H9 (cell line): Measurements from ENCODE around the gene EPB41L4A. TPM values are rescaled to one million over a fixed set of nuclear protein-coding genes. Genes with fewer than 3 reads are reported as not detected.

Source experiments
- DNase-seq: peaks from one replicate; pipeline ENCODE4 v3.0.0-alpha.2; 2017
- H2AFZ ChIP-seq: one replicate; pipeline ENCODE4 v1.6.1; 2013; ENCODE audit warnings: mild to moderate bottlenecking, low read length, control low read depth, moderate library complexity
- H2AK5ac ChIP-seq: 2 replicates; pipeline ENCODE4 v1.6.1; 2013; ENCODE audit warnings: low read length, control low read depth, mixed read lengths; ENCODE audit not compliant: insufficient read length
- H2BK120ac ChIP-seq: one replicate; pipeline ENCODE4 v1.6.1; 2013; ENCODE audit warnings: low read depth, mild to moderate bottlenecking, low read length, control low read depth, inconsistent platforms; ENCODE audit not compliant: poor library complexity, severe bottlenecking
- H2BK12ac ChIP-seq: 2 replicates; pipeline ENCODE4 v1.6.1; 2013; ENCODE audit warnings: low read length, control low read depth, mixed read lengths, low read depth; ENCODE audit not compliant: insufficient read length
- H2BK15ac ChIP-seq: 2 replicates; pipeline ENCODE4 v1.6.1; 2013; ENCODE audit warnings: low read depth, low read length, control low read depth
- H2BK20ac ChIP-seq: one replicate; pipeline ENCODE4 v1.6.1; 2013; ENCODE audit warnings: low read depth, mild to moderate bottlenecking, low read length, control low read depth, inconsistent platforms; ENCODE audit not compliant: poor library complexity, severe bottlenecking
- H2BK5ac ChIP-seq: 2 replicates; pipeline ENCODE4 v1.6.1; 2013; ENCODE audit warnings: low read length, control low read depth, mixed read lengths; ENCODE audit not compliant: insufficient read length
- H3K14ac ChIP-seq: 2 replicates; pipeline ENCODE4 v1.6.1; 2013; ENCODE audit warnings: low read length, control low read depth; ENCODE audit not compliant: insufficient read depth
- H3K18ac ChIP-seq: 2 replicates; pipeline ENCODE4 v1.6.1; 2013; ENCODE audit warnings: low read depth, mild to moderate bottlenecking, mixed read lengths, low read length, control low read depth; ENCODE audit not compliant: insufficient read length
- H3K23ac ChIP-seq: 2 replicates; pipeline ENCODE4 v1.6.1; 2013; ENCODE audit warnings: low read length, control low read depth, mixed read lengths, low read depth; ENCODE audit not compliant: insufficient read length
- H3K23me2 ChIP-seq: 2 replicates; pipeline ENCODE4 v1.6.1; 2013; ENCODE audit warnings: low read depth, mild to moderate bottlenecking, mixed read lengths, low read length, control low read depth; ENCODE audit not compliant: insufficient read length, poor library complexity, severe bottlenecking
- H3K27ac ChIP-seq: 2 replicates; pipeline ENCODE4 v1.5.1; 2013; ENCODE audit warnings: low read length, control low read depth, mixed read lengths, low read depth; ENCODE audit not compliant: insufficient read length
- H3K27me3 ChIP-seq: 2 replicates; pipeline ENCODE4 v1.6.1; 2013; ENCODE audit warnings: low read length, control low read depth, inconsistent platforms; ENCODE audit not compliant: insufficient read depth
- H3K4ac ChIP-seq: 2 replicates; pipeline ENCODE4 v1.6.1; 2013; ENCODE audit warnings: low read depth, mild to moderate bottlenecking, control low read depth, inconsistent platforms, low read length, moderate library complexity
- H3K4me1 ChIP-seq: 2 replicates; pipeline ENCODE4 v1.6.1; 2013; ENCODE audit warnings: low read length, control low read depth, inconsistent platforms; ENCODE audit not compliant: insufficient read depth
- H3K4me2 ChIP-seq: 2 replicates; pipeline ENCODE4 v1.6.1; 2013; ENCODE audit warnings: low read length, control low read depth, mixed read lengths; ENCODE audit not compliant: insufficient read length, insufficient read depth
- H3K56ac ChIP-seq: 2 replicates; pipeline ENCODE4 v1.6.1; 2013; ENCODE audit warnings: low read depth, mild to moderate bottlenecking, mixed read lengths, low read length, control low read depth; ENCODE audit not compliant: insufficient read length
- H3K79me1 ChIP-seq: 2 replicates; pipeline ENCODE4 v1.6.1; 2013; ENCODE audit warnings: low read depth, mild to moderate bottlenecking, moderate library complexity, low read length, control low read depth, inconsistent platforms; ENCODE audit not compliant: insufficient read depth, poor library complexity, severe bottlenecking
- H3K79me2 ChIP-seq: 2 replicates; pipeline ENCODE4 v1.6.1; 2013; ENCODE audit warnings: low read length, control low read depth, inconsistent platforms; ENCODE audit not compliant: insufficient read depth
- H3K9ac ChIP-seq: 2 replicates; pipeline ENCODE4 v1.6.1; 2013; ENCODE audit warnings: low read length, control low read depth, mixed read lengths; ENCODE audit not compliant: insufficient read length; ENCODE audit errors: extremely low read depth
- H3K9me3 ChIP-seq: one replicate; pipeline ENCODE4 v1.6.1; 2013; ENCODE audit warnings: low read depth, low read length, inconsistent platforms; ENCODE audit not compliant: control insufficient read depth
- H3T11ph ChIP-seq: one replicate; pipeline ENCODE4 v1.6.1; 2013; ENCODE audit warnings: mild to moderate bottlenecking, low read length, control low read depth, inconsistent platforms
- H4K20me1 ChIP-seq: one replicate; pipeline ENCODE4 v1.6.1; 2013; ENCODE audit not compliant: control insufficient read depth, insufficient read length, insufficient read depth
- H4K5ac ChIP-seq: 2 replicates; pipeline ENCODE4 v1.6.1; 2013; ENCODE audit warnings: low read depth, mild to moderate bottlenecking, mixed read lengths, low read length, control low read depth; ENCODE audit not compliant: insufficient read length
- H4K8ac ChIP-seq: replicated peaks from 2 replicates; pipeline ENCODE4 v1.6.1; 2013; ENCODE audit warnings: low read length, control low read depth, mixed read lengths, low read depth; ENCODE audit not compliant: insufficient read length
- H4K91ac ChIP-seq: 2 replicates; pipeline ENCODE4 v1.6.1; 2013; ENCODE audit warnings: low read depth, mild to moderate bottlenecking, moderate library complexity, mixed read lengths, low read length, control low read depth; ENCODE audit not compliant: insufficient read length
- H3K27ac Mint-ChIP-seq, 3 experiments: 2 replicates in 2 of 3; 3 replicates in 1 of 3; pipeline ENCODE4 v1.8.0; 2020 to 2021; ENCODE audit warnings: mixed read lengths in 3 of 3, mild to moderate bottlenecking in 1 of 3, moderate library complexity in 1 of 3
- H3K27me3 Mint-ChIP-seq: 2 replicates; pipeline ENCODE4 v1.8.0; 2021; ENCODE audit warnings: low read depth, mild to moderate bottlenecking, moderate library complexity, mixed read lengths
- H3K36me3 Mint-ChIP-seq, 3 experiments: 2 replicates in 2 of 3; 3 replicates in 1 of 3; pipeline ENCODE4 v1.8.0; 2020 to 2021; ENCODE audit warnings: low read depth in 3 of 3, mixed read lengths in 3 of 3; ENCODE audit not compliant: insufficient read depth in 1 of 3
- H3K4me1 Mint-ChIP-seq, 2 experiments: 2 replicates each; pipeline ENCODE4 v1.8.0; 2020; ENCODE audit warnings: mixed read lengths in 2 of 2
- H3K4me3 Mint-ChIP-seq, 2 experiments: 2 replicates in 1 of 2; 3 replicates in 1 of 2; pipeline ENCODE4 v1.8.0; 2020 to 2021; ENCODE audit warnings: mild to moderate bottlenecking in 2 of 2, mixed read lengths in 2 of 2, moderate library complexity in 1 of 2
- H3K9me3 Mint-ChIP-seq, 2 experiments: 2 replicates in 1 of 2; 3 replicates in 1 of 2; pipeline ENCODE4 v1.8.0; 2020; ENCODE audit warnings: mild to moderate bottlenecking in 2 of 2, mixed read lengths in 2 of 2, moderate library complexity in 1 of 2
- WGBS: extraction: QIAGEN DNeasy Blood & Tissue Kit; methylation state at CpG from one replicate; pipeline ENCODE4 v1.1.7; 2013; ENCODE audit warnings: missing lambda C conversion rate, low lambda C conversion rate, mixed read lengths; ENCODE audit not compliant: insufficient read length; ENCODE audit errors: extremely low coverage; 5-methylcytosine and 5-hydroxymethylcytosine counted together
- total RNA-seq: library from RNA; stranded (reverse); gene quantifications from 2 replicates; pipeline ENCODE4 v1.2.1, GENCODE V29; 2021
- TF ChIP-seq, protein P1 (sequence below): fragments of 200-600 bp; sonication (generic); conservative IDR thresholded peaks from 3 replicates; pipeline ENCODE4 v1.8.0; 2021; ENCODE audit warnings: antibody characterized with exemption, mild to moderate bottlenecking

EPB41L4A gene
- total RNA-seq, 1 experiment from 2014 or later = 4.9 TPM

DNA sequence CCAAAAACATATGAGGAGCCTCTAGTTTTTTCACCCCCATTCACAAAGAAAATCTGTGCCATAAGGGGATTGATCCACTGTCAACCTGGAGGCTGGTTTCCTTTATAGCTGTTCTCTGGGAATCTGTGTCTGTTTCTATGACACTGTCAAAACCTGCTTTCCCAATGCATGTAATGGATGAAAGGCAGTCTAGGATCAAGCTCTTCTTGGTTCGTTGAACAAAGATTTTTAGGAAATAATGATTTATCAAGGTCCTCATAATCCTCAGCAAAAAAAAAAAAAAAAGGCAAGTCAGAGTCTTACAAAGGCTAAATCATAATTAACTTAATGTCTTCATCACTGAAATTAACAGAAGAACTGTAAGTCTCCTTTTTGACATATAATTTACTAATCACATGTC is 16.0 kb downstream of the EPB41L4A start:
- no peak overlapping the region for H3K4me3 Mint-ChIP-seq
- H3K56ac ChIP-seq = no peak overlapping the region
- TF ChIP-seq, protein P1, sequence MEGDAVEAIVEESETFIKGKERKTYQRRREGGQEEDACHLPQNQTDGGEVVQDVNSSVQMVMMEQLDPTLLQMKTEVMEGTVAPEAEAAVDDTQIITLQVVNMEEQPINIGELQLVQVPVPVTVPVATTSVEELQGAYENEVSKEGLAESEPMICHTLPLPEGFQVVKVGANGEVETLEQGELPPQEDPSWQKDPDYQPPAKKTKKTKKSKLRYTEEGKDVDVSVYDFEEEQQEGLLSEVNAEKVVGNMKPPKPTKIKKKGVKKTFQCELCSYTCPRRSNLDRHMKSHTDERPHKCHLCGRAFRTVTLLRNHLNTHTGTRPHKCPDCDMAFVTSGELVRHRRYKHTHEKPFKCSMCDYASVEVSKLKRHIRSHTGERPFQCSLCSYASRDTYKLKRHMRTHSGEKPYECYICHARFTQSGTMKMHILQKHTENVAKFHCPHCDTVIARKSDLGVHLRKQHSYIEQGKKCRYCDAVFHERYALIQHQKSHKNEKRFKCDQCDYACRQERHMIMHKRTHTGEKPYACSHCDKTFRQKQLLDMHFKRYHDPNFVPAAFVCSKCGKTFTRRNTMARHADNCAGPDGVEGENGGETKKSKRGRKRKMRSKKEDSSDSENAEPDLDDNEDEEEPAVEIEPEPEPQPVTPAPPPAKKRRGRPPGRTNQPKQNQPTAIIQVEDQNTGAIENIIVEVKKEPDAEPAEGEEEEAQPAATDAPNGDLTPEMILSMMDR = no peak
- H3K9me3 Mint-ChIP-seq = no peaks in the 10 kb centered on the region
- no peak overlapping the region for H2BK12ac ChIP-seq
- no peak overlapping the region for H2BK5ac ChIP-seq
- H3K79me2 ChIP-seq = no peaks in the 10 kb centered on the region
- H3K4me1 ChIP-seq = no peaks in the 10 kb centered on the region
- H3K23me2 ChIP-seq = no peaks in the 10 kb centered on the region
- no peak overlapping the region for H3K18ac ChIP-seq
- H3K4ac ChIP-seq = no peak overlapping the region
- no peak overlapping the region for H2BK15ac ChIP-seq
- H3K4me1 Mint-ChIP-seq = peaks cover 11 to 12% of the 10 kb centered on the region in 2 experiments
- H3K27ac Mint-ChIP-seq = no peak overlapping the region
- no peak overlapping the region for H3T11ph ChIP-seq
- H3K27ac ChIP-seq = no peak overlapping the region
- no peak overlapping the region for H3K14ac ChIP-seq
- H3K27me3 Mint-ChIP-seq = no peaks in the 10 kb centered on the region
- H4K91ac ChIP-seq = no peak overlapping the region
- no CpG with 5 or more reads among the region's 1 CpG for WGBS
- H3K23ac ChIP-seq = no peak overlapping the region
- H2AFZ ChIP-seq = no peak overlapping the region
- no peak overlapping the region for H3K4me2 ChIP-seq
- no peaks in the 10 kb centered on the region for H3K79me1 ChIP-seq
- H2AK5ac ChIP-seq = no peak overlapping the region
- no peak overlapping the region for H2BK120ac ChIP-seq
- 0 out of 7 replicates have a peak, but pooled peaks cover 0 to 5% (median 0%) of the 10 kb centered on the region in 3 experiments for H3K36me3 Mint-ChIP-seq
- no peak overlapping the region for H3K9ac ChIP-seq
- H4K5ac ChIP-seq = no peak overlapping the region
- no peak overlapping the region for H4K8ac ChIP-seq
- H3K9me3 ChIP-seq = no peaks in the 10 kb centered on the region
- H2BK20ac ChIP-seq = no peak overlapping the region
- no peak for DNase-seq
- H4K20me1 ChIP-seq = no peaks in the 10 kb centered on the region
- no peaks in the 10 kb centered on the region; the same call in 1 of the 2 replicates for H3K27me3 ChIP-seq
